ENCODE results near the gene TMOD4. TPM values are rescaled to one million over a fixed set of nuclear protein-coding genes. Genes with fewer than 3 reads are reported as not detected.

Gene TMOD4
- total and polyA plus RNA-seq, 2 of the 13 experiments (the other 11 are each of a cell fraction or from before 2014, with no cell fraction given): 0.66 TPM; not detected in 1

DNA sequence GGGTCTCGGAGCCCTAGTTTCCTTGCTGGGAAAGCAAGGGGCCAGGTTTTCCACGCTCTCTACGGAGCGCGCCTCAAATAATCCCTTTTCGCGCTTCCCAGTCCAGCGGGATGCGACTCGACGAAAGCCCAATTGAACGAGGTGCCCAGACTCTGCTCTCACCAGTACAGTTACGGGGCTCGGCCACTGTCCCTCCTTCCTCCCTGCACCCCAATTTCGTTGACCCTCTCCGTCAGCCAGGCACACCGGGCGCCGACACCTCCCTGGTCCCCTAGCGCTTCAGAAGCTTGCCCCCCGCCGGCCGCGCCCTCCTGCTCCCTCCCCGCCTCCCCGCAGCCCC lies 29.7 kb downstream of the TMOD4 start:
- in situ Hi-C loops (cut with HindIII; ENCODE audit: extremely low pct_ligation_motif_present, low pct_unique_long_range_greater_than_20kb): no loop called here
- Histone ChIP-seq H3K27ac (ENCODE audit: extremely low read length, insufficient read depth, low read length) (no peak overlapping the region), H4K20me1 (ENCODE audit: insufficient read depth, low read length) (no peaks in the 10 kb centered on the region), H3K4me2 (ENCODE audit: low read depth, low read length) (peak overlapping the region; percentile 81), H3K27me3 (ENCODE audit: control insufficient read depth in 1 of 2, insufficient read depth in 2 of 2, low read length in 2 of 2) (no peaks in the 10 kb centered on the region), H3K4me3 (replicated peaks in 1 of 3; ENCODE audit: insufficient read depth in 1 of 3, low read depth in 2 of 3, low read length in 3 of 3) (peak overlapping the region; percentile 73 to 77 (median 77); a peak in 5 of 6 replicates), H3K4me1 (ENCODE audit: insufficient read depth, low read length) (peaks cover 33% of the 10 kb centered on the region), H3K79me2 (ENCODE audit: insufficient read depth, low read length) (no peaks in the 10 kb centered on the region), H3K9me3 (ENCODE audit: low read length) (no peaks in the 10 kb centered on the region), H3K36me3 (replicated peaks in 1 of 2; ENCODE audit: control insufficient read depth in 1 of 2, insufficient read depth in 2 of 2, low read length in 2 of 2) (no peaks in the 10 kb centered on the region), H2AFZ (ENCODE audit: low read length) (no peak overlapping the region), H3K9ac (ENCODE audit: insufficient read depth, low read depth, low read length) (peak overlapping the region; percentile 63; the same call in 1 of the 2 replicates)
- WGBS (ENCODE audit: low lambda C conversion rate): 29% methylated on average over 24 of the region's 26 CpGs
- intact Hi-C loops (cut with micrococcal nuclease; ENCODE audit: unreplicated experiment): loop anchor here (1.0 to 5.0 kb wide), 2 partner anchors 122 to 134 kb away; no protein-coding TSS in a partner anchor
- ChIA-PET CTCF (ENCODE audit: low intra/inter-chr PET ratio, low total read pairs) (no interaction called here), POLR2A (no interaction called here)
- peak; percentile 3 for ATAC-seq
- no peak for DNase-seq (ENCODE audit: low spot score)
- FAIRE-seq: no peak
- no TSS peak for BruUV-seq (replicated peaks)
- TF ChIP-seq ZNF138 (CRISPR knock-in tag; IDR thresholded peaks at IDR 0.05; ENCODE audit: low read depth) (0 out of 2 replicates have a peak, but pooled peaks have one; percentile 3), ZNF790 (CRISPR knock-in tag; IDR thresholded peaks at IDR 0.05; ENCODE audit: borderline replicate concordance) (0 out of 2 replicates have a peak, but pooled peaks have one; percentile 83), DMAP1 (CRISPR knock-in tag; IDR thresholded peaks at IDR 0.05) (0 out of 2 replicates have a peak, but pooled peaks have one; percentile 1), CBX2 (IDR thresholded peaks at IDR 0.05; ENCODE audit: low read depth, low read length) (no peak), CBX2 (CRISPR knock-in tag; IDR thresholded peaks at IDR 0.05; ENCODE audit: low read depth) (no peak)

DNA sequence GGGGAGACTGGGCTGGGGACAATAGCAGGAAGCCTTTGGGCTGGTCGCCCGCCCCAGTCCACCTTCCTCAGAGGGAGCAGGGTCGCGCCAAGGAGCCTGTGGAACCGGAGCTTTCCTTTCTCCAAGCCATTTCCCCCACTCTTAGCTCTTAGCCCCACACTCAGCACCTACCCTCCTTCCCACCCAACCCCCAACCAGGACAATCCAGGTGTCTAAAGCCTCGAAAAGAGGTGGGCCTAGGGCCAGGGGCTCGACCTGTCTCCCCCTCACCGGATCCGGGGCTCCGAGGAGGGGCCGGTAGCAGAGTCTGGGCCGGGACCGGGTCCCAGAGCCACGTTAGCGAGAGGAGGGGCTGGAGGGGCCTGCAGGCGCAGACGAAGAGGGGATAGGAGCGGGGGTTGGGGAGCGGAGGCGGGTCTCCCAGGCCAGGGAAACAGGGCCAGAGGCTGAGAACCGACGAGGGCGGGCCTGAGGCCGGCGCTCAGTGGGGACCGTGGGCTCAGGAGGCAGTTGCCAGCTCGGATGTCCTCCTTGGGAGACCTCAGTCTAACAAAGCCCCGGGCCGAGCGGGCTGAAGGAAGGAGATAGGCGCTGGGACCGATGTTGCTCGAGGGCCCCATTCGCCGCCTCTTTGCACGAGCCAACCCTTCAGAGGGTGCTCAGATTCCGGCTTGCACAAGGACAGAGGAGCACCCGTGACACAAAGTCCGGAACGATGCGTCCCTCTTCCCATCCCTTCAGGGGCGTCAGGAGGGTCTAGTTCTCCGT lies 30.3 kb downstream of the TMOD4 start:
- no peaks in the 10 kb centered on the region for H3K9me3 ChIP-seq (ENCODE audit: low read length)
- intact Hi-C loops (cut with micrococcal nuclease; ENCODE audit: unreplicated experiment): loop anchor here (1.0 to 5.0 kb wide), 2 partner anchors 121 to 133 kb away; no protein-coding TSS in a partner anchor
- no peak overlapping the region for H2AFZ ChIP-seq (ENCODE audit: low read length)
- no peak for DNase-seq (ENCODE audit: low spot score)
- ChIA-PET POLR2A (no interaction called here), CTCF (ENCODE audit: low intra/inter-chr PET ratio, low total read pairs) (no interaction called here)
- no peaks in the 10 kb centered on the region for H3K36me3 ChIP-seq (replicated peaks in 1 of 2; ENCODE audit: control insufficient read depth in 1 of 2, insufficient read depth in 2 of 2, low read length in 2 of 2)
- peak; percentile 30; the same call in 1 of the 2 replicates for TF ChIP-seq ZNF232 (CRISPR knock-in tag; IDR thresholded peaks at IDR 0.05; ENCODE audit: borderline replicate concordance)
- TF ChIP-seq ZNF891 (CRISPR knock-in tag; IDR thresholded peaks at IDR 0.05): no peak
- 0 out of 2 replicates have a peak, but pooled peaks have one; percentile 38 for TF ChIP-seq ZNF263 (CRISPR knock-in tag; IDR thresholded peaks at IDR 0.05)
- TF ChIP-seq REPIN1 (CRISPR knock-in tag; IDR thresholded peaks at IDR 0.05; ENCODE audit: borderline replicate concordance, low read depth): no peak
- no peak for TF ChIP-seq SRSF1 (optimal IDR thresholded peaks at IDR 0.05; ENCODE audit: low read depth, low read length)
- no peaks in the 10 kb centered on the region for H3K79me2 ChIP-seq (ENCODE audit: insufficient read depth, low read length)
- no peaks in the 10 kb centered on the region for H3K27me3 ChIP-seq (ENCODE audit: control insufficient read depth in 1 of 2, insufficient read depth in 2 of 2, low read length in 2 of 2)
- 88% methylated on average over 26 of the region's 43 CpGs for WGBS (ENCODE audit: low lambda C conversion rate)
- peak overlapping the region; percentile 81 for H3K4me2 ChIP-seq (ENCODE audit: low read depth, low read length)
- no peak overlapping the region for H3K27ac ChIP-seq (ENCODE audit: extremely low read length, insufficient read depth, low read length)
- no peaks in the 10 kb centered on the region for H4K20me1 ChIP-seq (ENCODE audit: insufficient read depth, low read length)
- H3K9ac ChIP-seq (ENCODE audit: insufficient read depth, low read depth, low read length): peak overlapping the region; percentile 63; the same call in 1 of the 2 replicates
- no peak for FAIRE-seq
- no peak for ATAC-seq
- TSS peak; percentile 30 for BruUV-seq (replicated peaks)
- in situ Hi-C loops (cut with HindIII; ENCODE audit: extremely low pct_ligation_motif_present, low pct_unique_long_range_greater_than_20kb): no loop called here
- H3K4me1 ChIP-seq (ENCODE audit: insufficient read depth, low read length): peaks cover 33% of the 10 kb centered on the region
- H3K4me3 ChIP-seq (replicated peaks in 1 of 3; ENCODE audit: insufficient read depth in 1 of 3, low read depth in 2 of 3, low read length in 3 of 3): peak overlapping the region; percentile 73 to 77 (median 77); a peak in 4 of 6 replicates

All from HepG2 (cell line).